ENCODE measurements around the gene HTRA3.

DNA sequence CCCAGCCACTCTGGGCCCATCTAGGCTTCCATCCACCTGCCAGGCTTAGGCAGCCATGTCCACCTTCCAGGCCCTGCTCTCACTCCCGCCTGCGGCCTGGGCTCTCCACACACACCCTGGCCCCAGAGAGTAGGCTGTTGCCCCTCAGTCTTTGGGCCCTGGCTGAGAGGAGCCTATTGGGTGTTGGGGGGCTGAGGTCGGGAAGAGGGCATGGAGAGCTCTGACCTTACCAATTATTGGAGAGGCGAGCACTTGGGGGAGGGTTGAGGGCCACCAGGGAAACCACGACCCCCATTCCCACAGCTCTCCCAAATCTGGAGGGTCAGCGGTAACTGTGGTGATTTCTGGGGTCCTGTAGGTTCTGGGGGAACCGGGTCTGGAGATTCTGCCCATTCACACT is 38.2 kb downstream of the HTRA3 start:
- no peak for TF ChIP-seq POLR2AphosphoS5 (IDR thresholded peaks at IDR 0.05; ENCODE audit: borderline replicate concordance, low read depth, low read length)
- no peak for TF ChIP-seq EZH2 (IDR thresholded peaks at IDR 0.05)
- no peak for TF ChIP-seq FOXP2 (optimal IDR thresholded peaks at IDR 0.05; ENCODE audit: control extremely low read depth, extremely low read length, insufficient read depth)
